NCI-H2107 treated with DMSO at 0.1 percent for 48 hours (cell line): ENCODE data around the gene ADAMTS12.

Experiments
- DNase-seq: peaks from one replicate; lab custom pipeline; 2025; ENCODE audit not compliant: unreplicated experiment; lab: John Stamatoyannopoulos, UW

Gene ADAMTS12

GRCh38 chr5:33769196-33769595 is 122.6 kb downstream of the ADAMTS12 start:
- no peak for DNase-seq

GRCh38 chr5:33766023-33766422 is 125.8 kb downstream of the ADAMTS12 start:
- no peak for DNase-seq

GRCh38 chr5:33764786-33765185 is 127.0 kb downstream of the ADAMTS12 start:
- DNase-seq: no peak

GRCh38 chr5:33763435-33763834 is 128.4 kb downstream of the ADAMTS12 start:
- DNase-seq: no peak

GRCh38 chr5:33762859-33763258 is 128.9 kb downstream of the ADAMTS12 start:
- DNase-seq: no peak

GRCh38 chr5:33761139-33761538 is 130.7 kb downstream of the ADAMTS12 start:
- DNase-seq: no peak

- no peak for DNase-seq
Observed at GRCh38 chr5:33758737-33759136, 133.1 kb downstream of the ADAMTS12 start.

- no peak for DNase-seq
Observed at GRCh38 chr5:33756491-33756890, 135.3 kb downstream of the ADAMTS12 start.

- DNase-seq: no peak
Observed at GRCh38 chr5:33755231-33755630, 136.6 kb downstream of the ADAMTS12 start.

- no peak for DNase-seq
Observed at GRCh38 chr5:33753704-33754103, 138.1 kb downstream of the ADAMTS12 start.

GRCh38 chr5:33748754-33749153 is 143.0 kb downstream of the ADAMTS12 start:
- DNase-seq: no peak

- DNase-seq: no peak
Observed at GRCh38 chr5:33745101-33745770, 146.6 kb downstream of the ADAMTS12 start.

- DNase-seq: no peak
Observed at GRCh38 chr5:33743099-33743498, 148.7 kb downstream of the ADAMTS12 start.

GRCh38 chr5:33742181-33742580 is 149.6 kb downstream of the ADAMTS12 start:
- no peak for DNase-seq

- DNase-seq: no peak
Observed at GRCh38 chr5:33738967-33739366, 152.8 kb downstream of the ADAMTS12 start.

- no peak for DNase-seq
Observed at GRCh38 chr5:33738097-33738496, 153.7 kb downstream of the ADAMTS12 start.

GRCh38 chr5:33737697-33738096 is 154.1 kb downstream of the ADAMTS12 start:
- DNase-seq: no peak

- no peak for DNase-seq
Observed at GRCh38 chr5:33737284-33737683, 154.5 kb downstream of the ADAMTS12 start.

GRCh38 chr5:33736510-33736909 is 155.3 kb downstream of the ADAMTS12 start:
- DNase-seq: no peak

GRCh38 chr5:33735072-33735471 is 156.7 kb downstream of the ADAMTS12 start:
- DNase-seq: no peak

- no peak for DNase-seq
Observed at GRCh38 chr5:33734537-33734936, 157.3 kb downstream of the ADAMTS12 start.

GRCh38 chr5:33733225-33733624 is 158.6 kb downstream of the ADAMTS12 start:
- DNase-seq: no peak

- DNase-seq: no peak
Observed at GRCh38 chr5:33726422-33727165, 165.2 kb downstream of the ADAMTS12 start.
